ENCODE measurements around the gene PLOD2. TPM values are rescaled to one million over a fixed set of nuclear protein-coding genes. Genes with fewer than 3 reads are reported as not detected.

PLOD2 gene
- total and polyA plus RNA-seq, 4 donors, result 18.6 to 57.0 (median 24.3) TPM

DNA sequence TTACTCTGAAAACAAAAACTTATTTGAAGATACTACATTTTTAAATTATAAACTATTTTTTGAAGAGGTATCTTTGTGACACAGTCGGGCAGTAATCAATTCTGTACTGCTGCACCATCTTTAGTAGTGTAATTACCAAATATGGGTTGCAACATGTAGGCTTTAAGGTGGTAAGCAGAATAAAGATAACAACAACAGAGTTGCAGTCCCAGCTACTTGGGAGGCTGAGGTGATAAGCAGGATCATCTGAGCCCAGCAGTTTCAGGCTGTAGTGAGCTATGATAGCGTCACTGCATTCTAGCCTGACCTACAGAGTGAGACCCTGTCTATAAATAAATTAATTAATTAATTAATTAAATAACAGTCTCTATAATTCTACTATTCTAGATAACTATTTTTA is 6.0 kb downstream of the PLOD2 start (continued):
- TF ChIP-seq, protein P1, sequence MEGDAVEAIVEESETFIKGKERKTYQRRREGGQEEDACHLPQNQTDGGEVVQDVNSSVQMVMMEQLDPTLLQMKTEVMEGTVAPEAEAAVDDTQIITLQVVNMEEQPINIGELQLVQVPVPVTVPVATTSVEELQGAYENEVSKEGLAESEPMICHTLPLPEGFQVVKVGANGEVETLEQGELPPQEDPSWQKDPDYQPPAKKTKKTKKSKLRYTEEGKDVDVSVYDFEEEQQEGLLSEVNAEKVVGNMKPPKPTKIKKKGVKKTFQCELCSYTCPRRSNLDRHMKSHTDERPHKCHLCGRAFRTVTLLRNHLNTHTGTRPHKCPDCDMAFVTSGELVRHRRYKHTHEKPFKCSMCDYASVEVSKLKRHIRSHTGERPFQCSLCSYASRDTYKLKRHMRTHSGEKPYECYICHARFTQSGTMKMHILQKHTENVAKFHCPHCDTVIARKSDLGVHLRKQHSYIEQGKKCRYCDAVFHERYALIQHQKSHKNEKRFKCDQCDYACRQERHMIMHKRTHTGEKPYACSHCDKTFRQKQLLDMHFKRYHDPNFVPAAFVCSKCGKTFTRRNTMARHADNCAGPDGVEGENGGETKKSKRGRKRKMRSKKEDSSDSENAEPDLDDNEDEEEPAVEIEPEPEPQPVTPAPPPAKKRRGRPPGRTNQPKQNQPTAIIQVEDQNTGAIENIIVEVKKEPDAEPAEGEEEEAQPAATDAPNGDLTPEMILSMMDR (IDR thresholded peaks at IDR 0.05; ENCODE audit: low read depth, low read length, missing input control), result no peak
- TF ChIP-seq NR2F2 (IDR thresholded peaks at IDR 0.05) (no peak), SP1 (IDR thresholded peaks at IDR 0.05) (no peak), FOXA1 (IDR thresholded peaks at IDR 0.05) (no peak), RXRA (IDR thresholded peaks at IDR 0.05) (no peak), TAF1 (conservative IDR thresholded peaks at IDR 0.05) (no peak)
- TF ChIP-seq, protein P2, sequence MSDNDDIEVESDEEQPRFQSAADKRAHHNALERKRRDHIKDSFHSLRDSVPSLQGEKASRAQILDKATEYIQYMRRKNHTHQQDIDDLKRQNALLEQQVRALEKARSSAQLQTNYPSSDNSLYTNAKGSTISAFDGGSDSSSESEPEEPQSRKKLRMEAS (IDR thresholded peaks at IDR 0.05), result no peak

DNA sequence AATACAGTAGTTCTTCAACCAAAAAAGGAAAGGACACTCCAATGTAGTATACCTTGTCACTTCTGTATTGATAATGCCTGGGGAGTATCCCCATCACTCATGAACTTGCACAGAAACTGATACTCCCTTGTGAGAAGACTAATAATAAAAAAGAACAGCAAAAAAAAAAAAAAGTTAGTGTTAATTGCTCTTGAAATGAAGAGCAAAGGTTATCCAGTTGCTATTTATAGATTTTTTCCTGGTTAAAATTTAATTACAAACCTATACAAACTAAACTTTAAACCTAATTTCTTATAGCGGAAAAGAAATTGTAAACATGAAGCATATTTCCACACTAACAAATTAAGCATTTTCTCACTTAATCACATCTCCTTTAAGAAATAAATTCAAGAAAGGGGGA is 6.7 kb downstream of the PLOD2 start:
- Histone ChIP-seq H3K27me3 (ENCODE audit: control insufficient read depth in 4 of 4, insufficient read depth in 4 of 4, low read length in 3 of 4) (no peaks in the 10 kb centered on the region), H3K27ac (ENCODE audit: low read depth in 1 of 2, low read length in 2 of 2) (no peak overlapping the region), H3K4me3 (ENCODE audit: low read depth in 1 of 3, low read length in 3 of 3) (no peak overlapping the region), H3K9ac (ENCODE audit: low read depth in 1 of 2, low read length in 2 of 2) (no peak overlapping the region), H3K9me3 (ENCODE audit: control insufficient read depth in 4 of 4, low read length in 3 of 4) (no peaks in the 10 kb centered on the region), H3K36me3 (ENCODE audit: control insufficient read depth in 4 of 4, insufficient read depth in 3 of 4, low read depth in 1 of 4, low read length in 3 of 4) (peaks cover 0 to 4% (median 0%) of the 10 kb centered on the region in 4 donors), H3K4me1 (ENCODE audit: control insufficient read depth in 4 of 4, insufficient read depth in 4 of 4, low read length in 3 of 4) (peaks cover 9 to 68% (median 40%) of the 10 kb centered on the region in 4 donors)
- no peak for DNase-seq (ENCODE audit: low spot score)
- 34% methylated on average over 1 of the region's 1 CpG for WGBS
- TF ChIP-seq FOXA2 (IDR thresholded peaks at IDR 0.05), result no peak
- peak in 1 of 2 donors; percentile 10 for TF ChIP-seq HNF4A (conservative IDR thresholded peaks at IDR 0.05)
- TF ChIP-seq YY1 (IDR thresholded peaks at IDR 0.05), result no peak

DNA sequence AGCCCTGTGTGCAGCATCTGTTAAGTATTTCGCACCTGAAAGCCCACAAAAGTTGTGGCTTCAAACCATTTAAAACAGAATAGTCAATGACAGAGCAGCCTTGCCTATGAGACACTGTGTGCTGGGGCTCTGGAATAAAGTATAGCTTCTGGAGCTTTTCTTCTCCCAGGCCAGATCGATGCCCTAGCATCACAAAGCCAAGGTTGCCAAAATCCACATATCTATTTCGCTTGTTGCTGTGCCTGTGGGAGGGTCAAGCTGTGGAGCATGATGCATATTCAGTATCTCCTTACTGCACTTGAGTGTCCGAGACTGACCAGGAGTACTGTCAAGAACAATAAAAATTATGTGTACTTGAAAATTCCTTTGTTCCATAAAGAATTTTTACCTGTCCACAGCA is 7.6 kb downstream of the PLOD2 start:
- H3K36me3 ChIP-seq (ENCODE audit: control insufficient read depth in 4 of 4, insufficient read depth in 3 of 4, low read depth in 1 of 4, low read length in 3 of 4), result peaks cover 0 to 4% (median 0%) of the 10 kb centered on the region in 4 donors
- H3K27ac ChIP-seq (ENCODE audit: low read depth in 1 of 2, low read length in 2 of 2), result no peak overlapping the region
- H3K4me3 ChIP-seq (ENCODE audit: low read depth in 1 of 3, low read length in 3 of 3), result no peak overlapping the region
- peaks cover 9 to 66% (median 44%) of the 10 kb centered on the region in 4 donors for H3K4me1 ChIP-seq (ENCODE audit: control insufficient read depth in 4 of 4, insufficient read depth in 4 of 4, low read length in 3 of 4)
- no peak for TF ChIP-seq HNF4A (conservative IDR thresholded peaks at IDR 0.05)
- TF ChIP-seq RXRA (IDR thresholded peaks at IDR 0.05), result no peak
- no peak for TF ChIP-seq SP1 (IDR thresholded peaks at IDR 0.05)
- TF ChIP-seq NR2F2 (IDR thresholded peaks at IDR 0.05), result no peak
- TF ChIP-seq, protein P3, sequence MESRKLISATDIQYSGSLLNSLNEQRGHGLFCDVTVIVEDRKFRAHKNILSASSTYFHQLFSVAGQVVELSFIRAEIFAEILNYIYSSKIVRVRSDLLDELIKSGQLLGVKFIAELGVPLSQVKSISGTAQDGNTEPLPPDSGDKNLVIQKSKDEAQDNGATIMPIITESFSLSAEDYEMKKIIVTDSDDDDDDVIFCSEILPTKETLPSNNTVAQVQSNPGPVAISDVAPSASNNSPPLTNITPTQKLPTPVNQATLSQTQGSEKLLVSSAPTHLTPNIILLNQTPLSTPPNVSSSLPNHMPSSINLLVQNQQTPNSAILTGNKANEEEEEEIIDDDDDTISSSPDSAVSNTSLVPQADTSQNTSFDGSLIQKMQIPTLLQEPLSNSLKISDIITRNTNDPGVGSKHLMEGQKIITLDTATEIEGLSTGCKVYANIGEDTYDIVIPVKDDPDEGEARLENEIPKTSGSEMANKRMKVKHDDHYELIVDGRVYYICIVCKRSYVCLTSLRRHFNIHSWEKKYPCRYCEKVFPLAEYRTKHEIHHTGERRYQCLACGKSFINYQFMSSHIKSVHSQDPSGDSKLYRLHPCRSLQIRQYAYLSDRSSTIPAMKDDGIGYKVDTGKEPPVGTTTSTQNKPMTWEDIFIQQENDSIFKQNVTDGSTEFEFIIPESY (IDR thresholded peaks at IDR 0.05), result no peak
- H3K27me3 ChIP-seq (ENCODE audit: control insufficient read depth in 4 of 4, insufficient read depth in 4 of 4, low read length in 3 of 4), result no peaks in the 10 kb centered on the region
- no peak overlapping the region for H3K9ac ChIP-seq (ENCODE audit: low read depth in 1 of 2, low read length in 2 of 2)
- WGBS, result 49% methylated on average over 4 of the region's 4 CpGs
- no peaks in the 10 kb centered on the region for H3K9me3 ChIP-seq (ENCODE audit: control insufficient read depth in 4 of 4, low read length in 3 of 4)
- DNase-seq (ENCODE audit: low spot score), result no peak

DNA sequence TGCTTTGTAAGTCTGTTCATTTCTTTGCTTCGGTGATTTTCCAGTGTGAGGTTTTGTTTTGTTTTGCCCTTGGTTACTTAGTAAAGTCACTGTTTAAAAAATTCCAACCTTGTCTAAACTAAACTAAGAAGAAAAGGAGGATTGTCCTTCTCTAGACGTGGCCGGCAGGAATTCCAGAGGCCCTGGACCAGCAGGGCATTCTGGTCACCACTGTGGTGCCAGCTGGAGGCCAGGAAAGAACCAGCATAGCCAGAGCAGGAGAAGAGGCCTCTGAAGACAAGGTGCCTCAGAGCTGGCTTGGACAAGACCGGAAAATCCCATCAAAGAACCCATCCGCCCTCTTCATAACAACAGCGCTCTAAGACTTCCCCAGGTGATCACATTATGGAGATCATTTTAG is 8.2 kb downstream of the PLOD2 start:
- Histone ChIP-seq H3K27ac (ENCODE audit: low read depth in 1 of 2, low read length in 2 of 2) (peak overlapping the region in 1 of 2 donors; percentile 16), H3K4me1 (ENCODE audit: control insufficient read depth in 4 of 4, insufficient read depth in 4 of 4, low read length in 3 of 4) (peaks cover 9 to 60% (median 44%) of the 10 kb centered on the region in 4 donors), H3K36me3 (ENCODE audit: control insufficient read depth in 4 of 4, insufficient read depth in 3 of 4, low read depth in 1 of 4, low read length in 3 of 4) (peaks cover 0 to 4% (median 0%) of the 10 kb centered on the region in 4 donors), H3K4me3 (ENCODE audit: low read depth in 1 of 3, low read length in 3 of 3) (no peak overlapping the region), H3K27me3 (ENCODE audit: control insufficient read depth in 4 of 4, insufficient read depth in 4 of 4, low read length in 3 of 4) (no peaks in the 10 kb centered on the region), H3K9me3 (ENCODE audit: control insufficient read depth in 4 of 4, low read length in 3 of 4) (no peaks in the 10 kb centered on the region), H3K9ac (ENCODE audit: low read depth in 1 of 2, low read length in 2 of 2) (no peak overlapping the region)
- TF ChIP-seq JUND (IDR thresholded peaks at IDR 0.05) (no peak), FOXA1 (IDR thresholded peaks at IDR 0.05) (no peak), FOXA2 (IDR thresholded peaks at IDR 0.05) (no peak), NR2F2 (IDR thresholded peaks at IDR 0.05) (no peak), RAD21 (IDR thresholded peaks at IDR 0.05) (no peak), SP1 (IDR thresholded peaks at IDR 0.05) (no peak), HNF4A (conservative IDR thresholded peaks at IDR 0.05) (no peak), HNF4G (IDR thresholded peaks at IDR 0.05) (no peak)
- TF ChIP-seq, protein P4, sequence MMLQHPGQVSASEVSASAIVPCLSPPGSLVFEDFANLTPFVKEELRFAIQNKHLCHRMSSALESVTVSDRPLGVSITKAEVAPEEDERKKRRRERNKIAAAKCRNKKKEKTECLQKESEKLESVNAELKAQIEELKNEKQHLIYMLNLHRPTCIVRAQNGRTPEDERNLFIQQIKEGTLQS (IDR thresholded peaks at IDR 0.05), result no peak
- TF ChIP-seq, protein P5, sequence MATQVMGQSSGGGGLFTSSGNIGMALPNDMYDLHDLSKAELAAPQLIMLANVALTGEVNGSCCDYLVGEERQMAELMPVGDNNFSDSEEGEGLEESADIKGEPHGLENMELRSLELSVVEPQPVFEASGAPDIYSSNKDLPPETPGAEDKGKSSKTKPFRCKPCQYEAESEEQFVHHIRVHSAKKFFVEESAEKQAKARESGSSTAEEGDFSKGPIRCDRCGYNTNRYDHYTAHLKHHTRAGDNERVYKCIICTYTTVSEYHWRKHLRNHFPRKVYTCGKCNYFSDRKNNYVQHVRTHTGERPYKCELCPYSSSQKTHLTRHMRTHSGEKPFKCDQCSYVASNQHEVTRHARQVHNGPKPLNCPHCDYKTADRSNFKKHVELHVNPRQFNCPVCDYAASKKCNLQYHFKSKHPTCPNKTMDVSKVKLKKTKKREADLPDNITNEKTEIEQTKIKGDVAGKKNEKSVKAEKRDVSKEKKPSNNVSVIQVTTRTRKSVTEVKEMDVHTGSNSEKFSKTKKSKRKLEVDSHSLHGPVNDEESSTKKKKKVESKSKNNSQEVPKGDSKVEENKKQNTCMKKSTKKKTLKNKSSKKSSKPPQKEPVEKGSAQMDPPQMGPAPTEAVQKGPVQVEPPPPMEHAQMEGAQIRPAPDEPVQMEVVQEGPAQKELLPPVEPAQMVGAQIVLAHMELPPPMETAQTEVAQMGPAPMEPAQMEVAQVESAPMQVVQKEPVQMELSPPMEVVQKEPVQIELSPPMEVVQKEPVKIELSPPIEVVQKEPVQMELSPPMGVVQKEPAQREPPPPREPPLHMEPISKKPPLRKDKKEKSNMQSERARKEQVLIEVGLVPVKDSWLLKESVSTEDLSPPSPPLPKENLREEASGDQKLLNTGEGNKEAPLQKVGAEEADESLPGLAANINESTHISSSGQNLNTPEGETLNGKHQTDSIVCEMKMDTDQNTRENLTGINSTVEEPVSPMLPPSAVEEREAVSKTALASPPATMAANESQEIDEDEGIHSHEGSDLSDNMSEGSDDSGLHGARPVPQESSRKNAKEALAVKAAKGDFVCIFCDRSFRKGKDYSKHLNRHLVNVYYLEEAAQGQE (IDR thresholded peaks at IDR 0.05), result no peak
- WGBS, result 77% methylated on average over 6 of the region's 6 CpGs
- DNase-seq (ENCODE audit: low spot score), result no peak

All from liver (tissue), 9 donors.